ENCODE measurements around the gene SNAI1. TPM values are rescaled to one million over a fixed set of nuclear protein-coding genes. Genes with fewer than 3 reads are reported as not detected.

SNAI1 gene
- total and polyA plus RNA-seq, 2 donors (not counting 3 experiments of a cell fraction or from before 2014, with no cell fraction given), result 10.8 to 13.4 TPM

- BruUV-seq (replicated peaks), result no TSS peak
- Histone ChIP-seq H2AFZ (ENCODE audit: low read depth, low read length) (peak overlapping the region; percentile 94), H3K79me2 (ENCODE audit: control insufficient read depth, insufficient read depth, low read length) (peaks cover 14% of the 10 kb centered on the region), H3K4me1 (ENCODE audit: control insufficient read depth, extremely low read depth, insufficient read depth, low read length) (peaks cover 16% of the 10 kb centered on the region), H3K4me2 (ENCODE audit: insufficient read depth, low read length) (peak overlapping the region; percentile 49), H3K4me3 (replicated peaks in 1 of 3; ENCODE audit: insufficient read depth in 1 of 3, low read depth in 1 of 3, low read length in 3 of 3) (peak overlapping the region in 1 of 3 experiments; percentile 26), H3K27ac (ENCODE audit: insufficient read depth, low read depth, low read length) (no peak overlapping the region), H4K20me1 (replicated peaks; ENCODE audit: control insufficient read depth, extremely low read depth, insufficient read depth, low read length) (no peaks in the 10 kb centered on the region), H3K9me3 (replicated peaks; ENCODE audit: control insufficient read depth, insufficient read depth, low read length) (no peaks in the 10 kb centered on the region), H3K9ac (replicated peaks; ENCODE audit: extremely low read depth, insufficient read depth, low read length) (peak overlapping the region; percentile 45), H3K27me3 (ENCODE audit: control insufficient read depth in 2 of 2, insufficient read depth in 2 of 2, low read length in 2 of 2) (no peaks in the 10 kb centered on the region), H3K9me1 (replicated peaks; ENCODE audit: control insufficient read depth, extremely low read depth, insufficient read depth, low read length) (no peaks in the 10 kb centered on the region), H3K36me3 (ENCODE audit: control insufficient read depth in 2 of 2, extremely low read depth in 1 of 2, insufficient read depth in 2 of 2, low read length in 2 of 2) (no peaks in the 10 kb centered on the region)
- DNase-seq (ENCODE audit: low read depth, low spot score), result peak; percentile 48
- dilution Hi-C loops (cut with MboI; ENCODE audit: extremely low pct_ligation_motif_present, low sequenced_read_pairs), result no loop called here
- peak; percentile 53 for FAIRE-seq
- ChIA-PET POLR2A (interaction anchor here (0.6 to 1.4 kb wide), 2 partner anchors 90 to 92 kb away, joined by 3 to 9 read pairs; no protein-coding TSS in a partner anchor), CTCF (interaction anchor here (0.6 to 23.6 kb wide), 74 partner anchors 9 to 574 kb away, joined by 3 to 1187 read pairs (median 6); partner anchors contain the start of genes PEDS1, RNF114, SLC9A8 and SPATA2)
- intact Hi-C loops (cut with micrococcal nuclease), result loop anchor here (1.0 kb wide), 3 partner anchors 92 to 190 kb away; no protein-coding TSS in a partner anchor
- TF ChIP-seq CTCF (IDR thresholded peaks at IDR 0.05; ENCODE audit: extremely low read depth in 1 of 2, insufficient read depth in 1 of 2, low read depth in 1 of 2, low read length in 2 of 2), result peak; percentile 97 to 98
- TF ChIP-seq POLR2AphosphoS5 (IDR thresholded peaks at IDR 0.05; ENCODE audit: insufficient read depth, low read depth, low read length), result peak; percentile 17
- TF ChIP-seq MAX (IDR thresholded peaks at IDR 0.05; ENCODE audit: insufficient read depth, insufficient read length), result peak; percentile 33
- no peak for TF ChIP-seq JUN (IDR thresholded peaks at IDR 0.05; ENCODE audit: borderline replicate concordance, insufficient read depth, insufficient read length, low read depth)
- TF ChIP-seq MYC (IDR thresholded peaks at IDR 0.05; ENCODE audit: low read depth, low read length), result peak; percentile 35
- no peak for TF ChIP-seq FOS (IDR thresholded peaks at IDR 0.05; ENCODE audit: borderline replicate concordance, insufficient read depth, low read length)
Measured at GRCh38 chr20:49979030-49979832, 3.5 kb upstream of the SNAI1 start.
